HL-60/S4 treated with retinoic acid at 250 ng/mL for 4 days and 3 days (cell line): ENCODE results near the gene NYAP1.
"Not testable (repeated sequence)": the region's sequence is repeated elsewhere in the genome, so short reads cannot be mapped to it uniquely, and the experiment has no call there.

Experiments
- in situ Hi-C: fragments of 300-500 bp; cut with MboI; formaldehyde crosslinking; loops from 2 replicates; pipeline ENCODE4 v1.7.0; 2022; ENCODE audit warnings: low sequenced_read_pairs

Gene NYAP1

DNA sequence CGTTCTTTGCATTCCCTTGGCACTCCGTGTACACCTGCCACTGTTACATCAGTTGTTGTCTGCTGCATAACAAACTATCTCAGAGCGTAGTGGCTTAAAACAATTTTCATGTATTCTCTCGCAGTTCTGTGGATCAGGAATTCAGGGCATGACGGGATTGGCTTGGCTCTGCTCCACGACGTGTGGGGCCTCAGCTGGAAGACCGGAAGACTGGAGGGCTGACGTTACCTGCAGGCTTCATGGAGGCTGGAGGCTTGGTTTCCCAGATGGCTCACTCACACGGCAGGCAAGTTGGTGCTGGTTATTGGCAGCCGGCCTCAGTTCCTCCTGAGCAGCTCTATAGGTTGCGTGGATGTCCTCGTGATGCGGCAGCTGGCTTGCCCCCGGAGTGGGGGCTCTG, 25.5 kb downstream of the NYAP1 start:
- in situ Hi-C loops, result no loop called here

GRCh38 chr7:100510437-100511239, 26.9 kb downstream of the NYAP1 start:
- in situ Hi-C loops, result no loop called here

DNA sequence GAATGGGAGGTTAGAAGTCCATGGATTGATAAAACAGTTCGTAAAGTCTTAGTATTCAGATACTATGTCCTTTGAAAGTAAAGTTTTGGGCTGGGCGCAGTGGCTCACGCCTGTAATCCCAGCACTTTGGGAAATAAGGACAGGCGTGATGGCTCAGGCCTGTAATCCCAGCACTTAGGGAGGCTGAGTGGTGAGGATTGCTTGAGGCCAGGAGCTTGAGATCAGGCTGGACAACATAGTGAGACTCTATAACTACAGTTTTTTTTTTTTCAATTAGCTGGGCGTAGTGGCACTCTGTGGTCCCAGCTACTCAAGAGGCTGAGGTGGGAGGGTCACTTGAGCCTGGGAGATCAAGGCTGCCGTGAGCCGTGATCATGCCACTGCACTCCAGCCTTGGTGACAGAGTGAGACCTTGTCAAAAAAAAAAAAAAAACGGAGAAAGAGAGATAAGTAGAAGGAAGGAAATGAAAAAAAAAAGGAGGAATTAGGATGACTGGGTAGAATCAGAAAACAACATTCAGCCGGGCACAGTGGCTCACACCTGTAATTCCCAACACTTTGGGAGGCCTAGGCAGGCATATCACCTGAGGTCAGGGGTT, 29.6 kb downstream of the NYAP1 start:
- in situ Hi-C loops, result no loop called here

GRCh38 chr7:100515072-100515532, 31.4 kb downstream of the NYAP1 start:
- in situ Hi-C loops, result no loop called here

DNA sequence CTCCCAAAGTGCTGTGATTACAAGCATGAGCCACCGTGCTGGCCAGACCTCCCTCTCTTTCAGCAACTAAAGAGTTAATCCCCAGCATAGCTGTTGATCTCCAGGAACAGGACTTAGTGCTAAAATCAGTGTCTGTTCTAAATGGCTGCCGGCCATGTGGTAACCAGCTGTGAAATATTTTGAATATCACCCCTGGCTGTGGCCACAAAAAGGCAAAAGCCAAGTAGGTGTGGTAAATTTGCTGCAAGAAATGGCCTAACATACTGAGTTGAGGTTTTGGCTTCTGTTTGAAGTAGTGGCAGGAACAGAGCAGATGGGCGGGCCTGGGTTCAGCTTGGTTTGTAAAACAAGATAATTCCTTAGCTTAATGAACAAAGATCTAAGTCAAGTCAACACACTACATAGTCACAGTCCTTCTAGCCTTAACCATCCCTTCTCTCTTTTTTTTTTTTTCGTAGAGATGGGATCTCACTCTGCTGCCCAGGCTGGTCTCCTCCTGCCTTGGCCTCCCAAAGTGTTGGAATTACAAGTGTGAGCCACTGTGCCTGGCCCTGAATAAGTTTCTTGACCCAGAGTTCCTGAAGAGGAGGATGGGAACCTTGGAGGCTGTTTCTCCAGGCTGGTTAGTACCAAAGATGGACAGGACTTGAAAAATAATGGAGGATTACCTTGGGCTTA, 32.5 kb downstream of the NYAP1 start:
- in situ Hi-C loops, result no loop called here

- in situ Hi-C loops, result no loop called here
These were observed 33.6 kb downstream of the NYAP1 start for GRCh38 chr7:100517305-100517704.

- in situ Hi-C loops, result no loop called here
These were observed 35.9 kb downstream of the NYAP1 start for GRCh38 chr7:100519580-100519979.

GRCh38 chr7:100520138-100520537, 36.4 kb downstream of the NYAP1 start:
- in situ Hi-C loops, result no loop called here

DNA sequence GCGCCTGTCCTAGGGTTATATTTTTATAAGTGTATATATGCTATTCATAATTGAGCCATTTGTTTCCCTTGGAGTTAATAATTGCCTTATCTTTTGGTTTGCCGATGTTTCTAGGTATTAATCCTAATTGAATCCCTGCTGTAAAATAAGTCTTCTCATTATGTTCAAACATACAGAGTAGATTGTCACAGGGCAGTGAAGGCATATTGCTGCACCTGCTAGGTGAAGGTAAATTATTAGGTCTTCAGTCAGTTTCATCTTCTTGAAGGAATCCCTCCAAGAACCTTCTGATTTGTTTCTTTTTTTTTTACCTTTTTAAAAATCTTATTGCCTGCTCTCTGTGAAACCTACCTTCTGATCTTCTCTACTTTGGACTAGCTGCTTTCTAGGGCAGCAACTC, 37.3 kb downstream of the NYAP1 start:
- in situ Hi-C loops, result no loop called here

GRCh38 chr7:100521909-100522593, 38.3 kb downstream of the NYAP1 start:
- in situ Hi-C loops, result not testable (repeated sequence)

DNA sequence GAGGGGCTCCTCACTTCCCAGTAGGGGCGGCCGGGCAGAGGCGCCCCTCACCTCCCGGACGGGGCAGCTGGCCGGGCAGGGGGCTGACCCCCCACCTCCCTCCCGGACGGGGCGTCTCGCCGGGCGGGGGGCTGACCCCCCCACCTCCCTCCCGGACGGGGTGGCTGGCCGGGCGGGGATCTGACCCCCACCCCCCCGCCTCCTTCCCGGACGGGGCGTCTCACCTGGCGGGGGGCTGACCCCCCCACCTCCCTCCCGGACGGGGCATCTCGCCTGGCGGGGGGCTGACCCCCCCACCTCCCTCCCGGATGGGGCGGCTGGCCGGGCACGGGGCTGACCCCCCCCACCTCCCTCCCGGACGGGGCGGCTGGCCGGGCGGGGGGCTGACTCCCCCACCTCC, 39.5 kb downstream of the NYAP1 start:
- in situ Hi-C loops, result not testable (repeated sequence)

GRCh38 chr7:100528108-100528866, 44.6 kb downstream of the NYAP1 start:
- in situ Hi-C loops, result not testable (repeated sequence)

DNA sequence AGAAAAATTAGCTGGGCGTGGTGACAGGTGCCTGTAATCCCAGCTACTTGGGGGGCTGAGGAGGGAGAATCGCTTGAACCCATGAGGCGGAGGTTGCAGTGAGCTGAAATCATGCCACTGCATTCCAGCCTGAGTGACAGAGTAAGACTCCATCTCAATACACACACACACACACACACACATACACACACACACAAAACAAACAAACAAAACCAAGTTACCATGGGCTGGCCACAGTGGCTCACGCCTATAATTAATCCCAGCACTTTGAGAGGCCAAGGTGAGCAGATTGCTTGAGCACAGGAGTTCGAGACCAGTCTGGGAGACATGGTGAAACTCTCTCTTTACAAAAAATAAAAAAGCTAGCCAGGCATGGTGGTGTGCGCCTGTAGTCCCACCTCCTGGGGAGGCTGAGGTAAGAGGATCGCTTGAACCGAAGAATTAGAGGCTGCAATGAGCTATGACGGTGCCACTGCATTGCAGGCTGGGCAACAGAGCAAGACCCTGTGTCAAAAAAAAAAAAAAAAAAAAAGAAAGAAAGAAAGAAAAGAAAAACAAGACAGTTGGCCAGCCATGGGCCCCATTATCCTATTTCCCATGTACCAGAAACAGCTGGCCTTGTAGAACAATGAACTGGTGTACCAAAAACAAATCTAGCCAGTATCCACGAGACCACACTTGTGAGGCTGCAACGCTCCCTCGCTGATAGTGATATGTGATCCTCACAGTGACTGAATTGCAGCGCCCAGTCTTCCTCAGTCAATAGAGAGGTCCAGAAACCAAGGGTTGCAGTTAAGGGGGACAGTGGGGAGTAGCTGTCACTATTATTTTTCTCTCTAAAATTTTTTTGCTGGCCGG, 48.7 kb downstream of the NYAP1 start:
- in situ Hi-C loops, result no loop called here

GRCh38 chr7:100535982-100536381, 52.3 kb downstream of the NYAP1 start:
- in situ Hi-C loops, result not testable (repeated sequence)

- in situ Hi-C loops, result not testable (repeated sequence)
These were observed 53.0 kb downstream of the NYAP1 start for GRCh38 chr7:100536695-100537094.

GRCh38 chr7:100538348-100538653, 54.6 kb downstream of the NYAP1 start:
- in situ Hi-C loops, result no loop called here

- in situ Hi-C loops, result no loop called here
These were observed 55.1 kb downstream of the NYAP1 start, which contains the start of gene AGFG2 for GRCh38 chr7:100538654-100539435. TSS of gene AGFG2 (plus strand) at chr7:100539203. CDS start at chr7:100539347, 144 bp downstream.

DNA sequence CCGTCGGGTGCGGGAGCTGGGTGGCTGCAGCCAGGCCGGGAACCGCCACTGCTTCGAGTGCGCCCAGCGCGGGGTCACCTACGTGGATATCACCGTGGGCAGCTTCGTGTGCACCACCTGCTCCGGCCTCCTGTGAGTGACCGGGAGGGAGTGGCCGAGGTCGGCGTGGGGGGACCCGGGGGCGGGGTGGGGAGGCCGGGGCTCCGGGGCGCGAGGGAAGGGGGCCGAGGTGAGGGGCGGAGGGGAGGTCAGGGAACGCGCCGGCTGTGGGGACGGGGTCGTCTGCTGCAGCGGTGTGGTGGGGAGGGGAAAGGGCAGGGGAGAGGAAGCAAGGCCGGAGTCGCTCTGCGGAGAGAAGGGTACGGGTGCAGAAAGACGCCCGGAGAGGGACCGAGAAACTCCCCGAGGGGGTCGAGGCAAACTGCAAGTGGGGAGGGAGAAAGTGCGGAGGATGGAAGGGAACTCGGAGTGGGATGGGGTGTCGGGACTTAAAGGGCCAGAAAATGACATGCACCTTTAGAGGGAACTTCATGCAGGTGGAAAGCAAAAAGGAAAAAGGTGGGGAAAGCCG, 55.8 kb downstream of the NYAP1 start:
- in situ Hi-C loops, result no loop called here
